ENCODE results near the gene ASB16.
"Not testable (repeated sequence)": the region's sequence is repeated elsewhere in the genome, so short reads cannot be mapped to it uniquely, and the experiment has no call there.

GRCh38 chr17:44149066-44149465 is 21.4 kb upstream of the ASB16 start:
- TF ChIP-seq EZH2phosphoT487, EZH2 (IDR thresholded peaks at IDR 0.05): not testable (repeated sequence)
- TF ChIP-seq, protein P1, sequence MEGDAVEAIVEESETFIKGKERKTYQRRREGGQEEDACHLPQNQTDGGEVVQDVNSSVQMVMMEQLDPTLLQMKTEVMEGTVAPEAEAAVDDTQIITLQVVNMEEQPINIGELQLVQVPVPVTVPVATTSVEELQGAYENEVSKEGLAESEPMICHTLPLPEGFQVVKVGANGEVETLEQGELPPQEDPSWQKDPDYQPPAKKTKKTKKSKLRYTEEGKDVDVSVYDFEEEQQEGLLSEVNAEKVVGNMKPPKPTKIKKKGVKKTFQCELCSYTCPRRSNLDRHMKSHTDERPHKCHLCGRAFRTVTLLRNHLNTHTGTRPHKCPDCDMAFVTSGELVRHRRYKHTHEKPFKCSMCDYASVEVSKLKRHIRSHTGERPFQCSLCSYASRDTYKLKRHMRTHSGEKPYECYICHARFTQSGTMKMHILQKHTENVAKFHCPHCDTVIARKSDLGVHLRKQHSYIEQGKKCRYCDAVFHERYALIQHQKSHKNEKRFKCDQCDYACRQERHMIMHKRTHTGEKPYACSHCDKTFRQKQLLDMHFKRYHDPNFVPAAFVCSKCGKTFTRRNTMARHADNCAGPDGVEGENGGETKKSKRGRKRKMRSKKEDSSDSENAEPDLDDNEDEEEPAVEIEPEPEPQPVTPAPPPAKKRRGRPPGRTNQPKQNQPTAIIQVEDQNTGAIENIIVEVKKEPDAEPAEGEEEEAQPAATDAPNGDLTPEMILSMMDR (IDR thresholded peaks at IDR 0.05) = not testable (repeated sequence)

Measured in neural progenitor cell (in vitro differentiated cells).